Measurements from ENCODE around the gene MOGAT3.

Gene MOGAT3

DNA sequence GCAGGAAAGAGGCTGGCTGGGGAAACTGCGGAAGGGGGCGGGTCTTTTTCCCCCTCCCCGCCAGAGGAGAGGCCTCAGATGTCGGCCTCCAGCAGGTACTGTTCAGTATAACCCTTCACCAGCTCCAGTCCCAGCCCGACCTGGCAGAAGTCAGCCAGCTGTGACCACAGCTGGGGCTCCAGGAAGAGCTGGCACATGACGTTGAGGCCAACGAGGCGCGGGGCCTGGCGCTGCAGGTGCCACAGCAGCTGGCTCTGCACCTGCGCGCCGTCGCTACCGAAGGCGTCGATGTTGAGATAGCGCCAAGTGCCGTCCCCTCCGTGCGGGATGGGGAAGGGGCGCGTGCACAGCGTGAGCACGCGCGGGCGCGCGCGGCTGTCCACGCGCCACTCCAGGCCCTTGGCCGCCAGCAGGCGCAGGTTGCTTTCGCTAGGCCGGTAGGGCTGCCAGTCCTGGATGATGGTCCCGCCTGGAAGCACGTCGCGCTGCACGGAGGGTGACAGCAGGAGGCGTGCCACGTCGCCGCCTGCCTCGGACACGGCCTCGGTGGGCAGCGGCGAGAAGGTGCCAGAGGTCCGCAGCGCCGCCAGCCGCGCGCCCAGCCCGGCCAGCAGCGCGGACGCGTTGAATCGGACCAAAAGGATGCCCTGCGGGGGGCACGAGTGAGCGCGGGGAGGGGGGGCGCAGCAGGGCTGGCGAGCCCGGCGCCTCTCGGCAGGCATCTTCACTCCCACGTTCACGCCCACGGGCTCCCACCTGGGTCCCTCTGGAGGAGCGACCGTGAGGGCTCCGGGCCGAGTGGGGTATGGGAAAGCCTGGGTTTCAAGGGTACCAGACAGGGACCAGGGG is 28.6 kb downstream of the MOGAT3 start:
- no peaks in the 10 kb centered on the region for H3K36me3 ChIP-seq (ENCODE audit: insufficient read depth, low read length)
- peaks cover 39% of the 10 kb centered on the region for H3K4me1 ChIP-seq (ENCODE audit: control insufficient read depth, insufficient read depth, low read length, unreplicated experiment)
- no peak overlapping the region for H3K27ac ChIP-seq (ENCODE audit: low read depth, low read length)
- H3K27me3 ChIP-seq (ENCODE audit: insufficient read depth, low read length), result peaks cover 72% of the 10 kb centered on the region
- H3K4me3 ChIP-seq (ENCODE audit: low read depth, low read length), result peak overlapping the region; percentile 70
- no peak overlapping the region for H2AFZ ChIP-seq (ENCODE audit: low read length, unreplicated experiment)
- no peaks in the 10 kb centered on the region for H3K79me2 ChIP-seq (ENCODE audit: control insufficient read depth, insufficient read depth, low read length, unreplicated experiment)

DNA sequence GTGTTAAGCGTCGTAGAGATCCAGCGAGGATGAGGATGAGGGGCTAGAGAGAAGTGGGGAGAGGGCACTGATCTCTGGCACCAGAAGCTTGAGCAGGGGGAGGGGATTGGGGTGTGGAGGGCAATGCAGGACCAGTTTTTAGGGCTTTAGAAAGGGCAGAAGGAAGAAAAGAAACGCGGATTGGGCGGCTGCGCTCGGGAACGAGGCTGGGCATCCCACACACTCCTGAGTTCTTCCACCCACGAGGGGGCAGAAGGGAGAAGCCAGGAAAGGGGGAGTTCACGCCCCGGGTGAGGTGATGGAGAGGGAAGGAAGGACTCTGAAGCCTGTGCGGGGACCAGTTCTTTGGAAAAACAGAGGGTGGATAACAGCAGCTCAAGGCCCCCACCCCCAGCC is 29.4 kb downstream of the MOGAT3 start:
- H3K27ac ChIP-seq (ENCODE audit: low read depth, low read length), result no peak overlapping the region
- H3K27me3 ChIP-seq (ENCODE audit: insufficient read depth, low read length), result peaks cover 71% of the 10 kb centered on the region
- H3K79me2 ChIP-seq (ENCODE audit: control insufficient read depth, insufficient read depth, low read length, unreplicated experiment), result no peaks in the 10 kb centered on the region
- H3K4me3 ChIP-seq (ENCODE audit: low read depth, low read length), result no peak overlapping the region; the same call in 1 of the 2 replicates
- no peaks in the 10 kb centered on the region for H3K36me3 ChIP-seq (ENCODE audit: insufficient read depth, low read length)
- no peak overlapping the region for H2AFZ ChIP-seq (ENCODE audit: low read length, unreplicated experiment)
- peaks cover 46% of the 10 kb centered on the region for H3K4me1 ChIP-seq (ENCODE audit: control insufficient read depth, insufficient read depth, low read length, unreplicated experiment)

DNA sequence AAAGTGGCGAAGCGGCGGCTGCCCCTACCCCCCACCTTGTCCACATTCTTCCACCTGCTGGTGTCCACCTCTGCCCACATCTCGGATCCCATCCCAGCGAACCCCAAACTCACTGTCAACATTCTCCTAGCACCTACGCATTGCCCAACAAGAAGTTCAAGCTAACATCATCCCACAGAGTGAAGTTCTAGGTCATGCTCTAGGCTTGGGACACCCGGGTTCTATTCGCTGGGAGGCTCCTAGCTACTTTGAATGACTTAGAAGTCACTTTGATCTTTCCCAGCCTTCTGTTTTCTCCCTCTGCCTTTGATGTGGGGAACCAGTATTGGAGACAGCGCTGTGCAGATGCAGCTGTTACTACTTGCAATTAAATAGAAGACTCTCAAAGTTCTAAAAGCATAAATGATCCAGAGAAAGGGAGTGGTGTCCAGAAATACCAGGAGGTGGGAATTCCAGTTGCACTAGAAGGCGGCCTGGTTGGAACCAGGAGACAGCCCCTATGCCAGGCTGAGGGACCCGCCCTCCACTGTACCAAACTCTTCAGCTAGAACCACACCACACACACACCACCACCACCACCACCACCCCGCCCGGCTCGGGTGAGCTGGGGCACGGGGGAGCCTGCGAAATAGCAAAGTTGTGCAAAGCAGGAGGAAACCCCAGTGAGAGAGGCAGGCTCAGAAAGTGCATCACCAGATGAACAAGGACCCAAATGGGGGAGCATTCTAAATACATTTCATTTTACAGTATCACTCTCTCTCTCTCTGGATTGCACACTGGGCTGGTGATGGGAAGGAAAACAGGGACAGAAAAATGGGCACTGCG is 30.0 kb downstream of the MOGAT3 start:
- peaks cover 73% of the 10 kb centered on the region for H3K27me3 ChIP-seq (ENCODE audit: insufficient read depth, low read length)
- H3K4me3 ChIP-seq (ENCODE audit: low read depth, low read length), result no peak overlapping the region

DNA sequence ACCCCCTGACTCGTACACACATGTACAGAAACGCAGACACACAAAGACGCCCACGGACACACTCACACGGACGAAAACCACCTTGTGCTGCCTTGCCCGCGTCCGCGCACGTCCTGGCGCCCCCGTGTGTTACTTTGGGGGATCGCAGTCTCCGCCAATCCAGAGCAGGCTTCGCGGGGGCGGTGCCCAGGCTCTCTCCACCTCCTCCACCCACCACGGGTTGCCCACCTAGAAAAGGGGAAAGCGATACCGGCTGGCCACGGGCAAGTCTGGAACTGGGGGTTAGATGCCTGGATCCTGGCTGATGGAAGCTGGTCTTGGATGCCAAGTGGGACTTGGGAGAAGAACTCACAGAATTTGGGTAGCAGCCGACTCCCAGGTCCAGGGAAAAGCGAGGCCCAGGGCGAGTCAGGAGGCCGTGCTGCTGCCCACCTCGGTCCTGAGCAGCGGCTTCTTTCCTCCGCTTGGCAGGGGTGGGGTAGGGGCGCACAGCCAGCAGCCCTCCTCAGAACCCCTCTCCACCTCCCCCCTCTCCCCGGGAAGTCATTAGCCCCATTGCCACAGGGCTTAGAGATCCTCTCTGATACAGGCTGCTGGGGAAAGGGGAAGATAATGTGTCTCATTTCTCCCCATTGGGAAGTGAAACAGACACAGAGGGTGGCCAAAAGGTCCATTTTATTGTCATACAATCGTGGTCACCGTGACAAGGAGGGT is 30.8 kb downstream of the MOGAT3 start:
- peaks cover 71% of the 10 kb centered on the region for H3K27me3 ChIP-seq (ENCODE audit: insufficient read depth, low read length)
- H3K79me2 ChIP-seq (ENCODE audit: control insufficient read depth, insufficient read depth, low read length, unreplicated experiment), result no peaks in the 10 kb centered on the region
- H3K36me3 ChIP-seq (ENCODE audit: insufficient read depth, low read length), result no peaks in the 10 kb centered on the region
- peak overlapping the region; percentile 60 for H3K4me3 ChIP-seq (ENCODE audit: low read depth, low read length)
- H3K27ac ChIP-seq (ENCODE audit: low read depth, low read length), result no peak overlapping the region
- H2AFZ ChIP-seq (ENCODE audit: low read length, unreplicated experiment), result peak overlapping the region; percentile 17
- peaks cover 57% of the 10 kb centered on the region for H3K4me1 ChIP-seq (ENCODE audit: control insufficient read depth, insufficient read depth, low read length, unreplicated experiment)

More for the DNA sequence above, 30.0 kb downstream of the MOGAT3 start:
- Histone ChIP-seq H2AFZ (ENCODE audit: low read length, unreplicated experiment) (no peak overlapping the region), H3K27ac (ENCODE audit: low read depth, low read length) (no peak overlapping the region), H3K79me2 (ENCODE audit: control insufficient read depth, insufficient read depth, low read length, unreplicated experiment) (no peaks in the 10 kb centered on the region), H3K4me1 (ENCODE audit: control insufficient read depth, insufficient read depth, low read length, unreplicated experiment) (peaks cover 52% of the 10 kb centered on the region), H3K36me3 (ENCODE audit: insufficient read depth, low read length) (no peaks in the 10 kb centered on the region)

DNA sequence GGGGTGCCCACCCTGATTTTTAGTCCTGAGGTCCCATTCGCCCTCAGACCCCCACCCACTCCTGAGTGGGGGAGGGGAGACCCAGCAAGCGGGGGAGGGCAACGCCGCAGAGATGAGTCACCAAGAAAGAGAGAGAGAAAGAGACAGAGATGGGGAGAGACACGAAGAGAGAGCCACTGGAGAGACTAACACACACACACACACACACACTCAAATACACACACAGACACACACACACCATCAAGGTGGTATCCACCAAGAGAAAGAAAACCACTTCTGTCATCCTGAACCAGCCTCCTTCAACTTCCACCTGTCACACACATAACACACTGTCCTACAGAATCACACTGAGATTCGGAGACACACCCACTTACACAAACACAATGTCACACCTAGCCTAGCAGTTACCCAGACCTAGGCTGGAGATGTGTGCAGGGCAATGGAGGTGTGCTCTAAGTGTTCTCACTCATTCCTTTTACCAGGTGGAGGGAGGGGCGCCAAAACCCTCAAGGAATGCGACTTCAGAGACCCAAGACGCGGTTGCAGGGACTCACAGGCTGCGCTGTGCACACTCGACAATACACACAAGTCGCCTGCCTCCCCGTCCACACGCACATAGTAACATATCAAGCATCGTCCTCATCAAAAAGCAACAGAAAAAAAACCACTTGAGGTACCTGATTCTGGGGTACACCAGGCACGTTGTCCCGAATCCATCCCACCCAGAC is 31.6 kb downstream of the MOGAT3 start:
- H3K27me3 ChIP-seq (ENCODE audit: insufficient read depth, low read length), result peaks cover 71% of the 10 kb centered on the region
- H3K4me1 ChIP-seq (ENCODE audit: control insufficient read depth, insufficient read depth, low read length, unreplicated experiment), result peaks cover 62% of the 10 kb centered on the region
- no peak overlapping the region; the same call in 1 of the 2 replicates for H3K27ac ChIP-seq (ENCODE audit: low read depth, low read length)
- H2AFZ ChIP-seq (ENCODE audit: low read length, unreplicated experiment), result peak overlapping the region; percentile 17
- no peaks in the 10 kb centered on the region for H3K79me2 ChIP-seq (ENCODE audit: control insufficient read depth, insufficient read depth, low read length, unreplicated experiment)
- no peaks in the 10 kb centered on the region for H3K36me3 ChIP-seq (ENCODE audit: insufficient read depth, low read length)
- peak overlapping the region; percentile 60 for H3K4me3 ChIP-seq (ENCODE audit: low read depth, low read length)

DNA sequence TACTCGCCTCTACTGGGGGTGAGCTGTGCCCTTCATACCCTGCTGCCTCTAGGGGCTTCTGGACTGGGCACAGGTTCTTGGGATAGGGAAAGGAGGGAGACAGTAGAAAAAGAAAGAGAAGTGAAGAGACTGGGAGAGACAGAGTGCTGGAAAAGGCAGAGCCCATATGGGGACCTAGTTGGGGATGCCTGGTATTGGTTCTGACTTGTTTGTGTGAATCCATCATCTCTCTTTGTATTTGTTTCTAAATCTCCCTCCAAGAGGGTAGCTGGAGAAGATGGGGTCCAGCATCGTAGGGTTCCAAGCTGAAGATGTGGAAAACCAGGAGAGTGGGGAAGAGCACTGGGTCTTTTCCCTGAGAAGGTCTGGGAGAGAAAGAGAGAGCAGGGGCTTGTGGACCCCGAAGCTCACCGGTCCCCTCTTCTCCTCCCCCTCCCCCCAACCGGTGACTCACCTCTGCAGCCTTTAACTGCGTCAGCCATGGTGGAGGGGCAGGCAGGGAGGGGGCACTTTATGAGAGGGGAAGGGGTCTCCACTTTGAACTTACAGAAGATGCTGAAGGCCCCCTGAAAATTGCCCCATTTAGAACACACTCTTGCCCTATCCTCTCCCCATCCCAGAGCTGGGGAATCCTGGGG is 32.3 kb downstream of the MOGAT3 start:
- Histone ChIP-seq H3K27me3 (ENCODE audit: insufficient read depth, low read length) (peaks cover 68% of the 10 kb centered on the region), H3K4me3 (ENCODE audit: low read depth, low read length) (peak overlapping the region; percentile 60), H2AFZ (ENCODE audit: low read length, unreplicated experiment) (no peak overlapping the region), H3K79me2 (ENCODE audit: control insufficient read depth, insufficient read depth, low read length, unreplicated experiment) (no peaks in the 10 kb centered on the region), H3K4me1 (ENCODE audit: control insufficient read depth, insufficient read depth, low read length, unreplicated experiment) (peaks cover 62% of the 10 kb centered on the region), H3K27ac (ENCODE audit: low read depth, low read length) (no peak overlapping the region; the same call in 1 of the 2 replicates), H3K36me3 (ENCODE audit: insufficient read depth, low read length) (no peaks in the 10 kb centered on the region)

DNA sequence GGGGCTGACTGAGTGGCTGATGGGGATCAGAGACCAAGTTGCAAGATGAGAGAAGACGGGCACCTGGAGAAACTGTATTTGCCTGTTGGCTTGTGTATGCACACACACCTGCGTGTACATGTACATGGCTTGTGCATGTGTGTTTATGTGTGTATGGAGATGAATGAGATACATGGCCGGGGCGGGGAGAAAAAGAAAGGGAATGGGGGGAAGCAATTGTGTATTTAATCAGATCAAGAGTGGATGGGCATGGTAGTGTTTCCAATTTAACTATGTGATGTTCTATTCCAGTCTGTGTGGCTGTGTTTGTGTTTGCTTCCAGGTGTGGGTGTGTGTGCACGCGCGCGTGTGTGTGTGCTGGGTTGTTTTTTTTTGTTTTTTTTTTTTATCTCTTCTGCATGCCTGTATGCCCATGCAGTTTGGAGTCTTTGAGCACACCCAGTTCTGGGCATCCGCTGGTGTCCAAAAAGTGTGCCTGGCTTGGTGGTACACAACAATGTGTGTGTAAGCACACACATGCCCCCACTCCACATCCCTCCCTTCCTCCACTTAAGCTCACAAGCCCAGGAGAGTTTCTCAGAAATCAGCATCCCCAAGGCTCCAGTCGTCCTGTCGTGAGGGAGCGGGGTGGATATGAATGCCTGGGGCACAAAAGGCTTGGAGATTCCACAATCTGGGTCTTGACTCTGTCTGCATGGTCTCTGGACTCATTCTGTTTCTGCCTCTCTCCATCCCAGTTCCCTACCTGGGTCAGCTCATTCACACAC is 33.0 kb downstream of the MOGAT3 start:
- Histone ChIP-seq H3K4me3 (ENCODE audit: low read depth, low read length) (peak overlapping the region; percentile 58), H2AFZ (ENCODE audit: low read length, unreplicated experiment) (no peak overlapping the region), H3K27ac (ENCODE audit: low read depth, low read length) (no peak overlapping the region; the same call in 1 of the 2 replicates), H3K36me3 (ENCODE audit: insufficient read depth, low read length) (no peaks in the 10 kb centered on the region), H3K4me1 (ENCODE audit: control insufficient read depth, insufficient read depth, low read length, unreplicated experiment) (peaks cover 58% of the 10 kb centered on the region), H3K79me2 (ENCODE audit: control insufficient read depth, insufficient read depth, low read length, unreplicated experiment) (no peaks in the 10 kb centered on the region), H3K27me3 (ENCODE audit: insufficient read depth, low read length) (peaks cover 63% of the 10 kb centered on the region)

DNA sequence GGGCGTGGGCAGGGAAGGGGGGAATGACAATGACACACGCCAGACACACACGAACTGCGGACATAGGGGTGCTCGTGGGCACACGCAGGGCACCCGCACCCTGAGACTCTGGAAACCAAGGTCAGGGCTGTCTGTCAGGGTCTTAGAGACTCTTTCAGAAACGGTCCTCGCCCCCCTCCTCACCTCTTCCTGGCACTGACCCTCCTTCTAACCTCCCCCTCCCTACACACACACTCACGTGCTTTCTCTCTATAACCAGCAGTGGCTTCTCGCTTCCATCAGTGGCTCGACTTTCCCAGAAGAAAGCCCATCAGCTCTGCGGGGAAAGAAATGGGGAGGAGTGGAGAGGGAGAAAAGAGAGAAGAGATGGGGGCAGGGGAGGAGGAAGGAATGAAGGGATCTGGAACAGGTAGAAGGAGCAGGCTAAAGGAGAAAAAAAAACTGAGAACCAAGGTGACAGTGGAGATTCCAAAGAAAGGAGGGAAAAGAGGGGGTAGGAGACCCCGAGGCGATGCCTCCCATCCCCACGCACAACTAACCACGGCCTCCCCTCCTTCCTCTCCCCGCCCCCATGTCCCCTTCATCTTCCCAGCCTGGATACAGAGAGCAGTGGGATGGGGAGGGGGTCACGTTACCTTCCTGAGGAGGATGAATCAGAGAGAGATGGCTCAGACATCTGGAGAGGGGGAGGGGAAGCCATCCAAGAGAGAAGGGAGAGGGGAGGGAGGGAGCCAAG is 33.8 kb downstream of the MOGAT3 start:
- H3K4me3 ChIP-seq (ENCODE audit: low read depth, low read length), result peak overlapping the region; percentile 58
- no peaks in the 10 kb centered on the region for H3K79me2 ChIP-seq (ENCODE audit: control insufficient read depth, insufficient read depth, low read length, unreplicated experiment)
- no peaks in the 10 kb centered on the region for H3K36me3 ChIP-seq (ENCODE audit: insufficient read depth, low read length)
- H3K27me3 ChIP-seq (ENCODE audit: insufficient read depth, low read length), result peaks cover 55% of the 10 kb centered on the region
- peaks cover 53% of the 10 kb centered on the region for H3K4me1 ChIP-seq (ENCODE audit: control insufficient read depth, insufficient read depth, low read length, unreplicated experiment)
- H2AFZ ChIP-seq (ENCODE audit: low read length, unreplicated experiment), result no peak overlapping the region
- no peak overlapping the region; the same call in 1 of the 2 replicates for H3K27ac ChIP-seq (ENCODE audit: low read depth, low read length)

DNA sequence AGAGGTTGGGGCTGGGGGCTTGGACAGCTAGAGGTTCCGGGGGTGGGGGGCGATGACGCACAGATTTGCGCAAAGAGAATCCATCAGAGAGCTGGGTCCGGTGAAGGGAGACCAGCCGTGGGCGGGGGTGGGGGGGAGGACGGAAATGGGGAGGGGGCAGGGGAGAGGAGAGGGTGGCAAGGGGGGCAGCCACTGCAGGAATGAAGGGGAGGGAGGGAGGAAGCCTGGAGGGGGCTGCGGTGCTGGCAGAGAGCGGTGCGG is 34.3 kb downstream of the MOGAT3 start:
- H3K4me3 ChIP-seq (ENCODE audit: low read depth, low read length), result peak overlapping the region; percentile 78
- no peak overlapping the region for H3K27ac ChIP-seq (ENCODE audit: low read depth, low read length)
- peaks cover 50% of the 10 kb centered on the region for H3K27me3 ChIP-seq (ENCODE audit: insufficient read depth, low read length)
- no peaks in the 10 kb centered on the region for H3K79me2 ChIP-seq (ENCODE audit: control insufficient read depth, insufficient read depth, low read length, unreplicated experiment)
- no peaks in the 10 kb centered on the region for H3K36me3 ChIP-seq (ENCODE audit: insufficient read depth, low read length)
- no peak overlapping the region for H2AFZ ChIP-seq (ENCODE audit: low read length, unreplicated experiment)
- peaks cover 53% of the 10 kb centered on the region for H3K4me1 ChIP-seq (ENCODE audit: control insufficient read depth, insufficient read depth, low read length, unreplicated experiment)
